GM12873 (cell line): ENCODE results near the gene ZNF488.

Experiments
- CTCF ChIP-seq: IDR thresholded peaks from 2 replicates; pipeline ENCODE4 v1.5.1; 2012; ENCODE audit warnings: low read depth, mild to moderate bottlenecking, moderate library complexity, low read length, control low read depth; ENCODE audit not compliant: insufficient read depth; ENCODE audit errors: missing control alignments

The ZNF488 gene

GRCh38 chr10:47332371-47332770 lies 51.7 kb downstream of the ZNF488 start:
- TF ChIP-seq CTCF = no peak

GRCh38 chr10:47331954-47332353 lies 52.1 kb downstream of the ZNF488 start:
- TF ChIP-seq CTCF = no peak

GRCh38 chr10:47331491-47331890 lies 52.6 kb downstream of the ZNF488 start:
- TF ChIP-seq CTCF = no peak

GRCh38 chr10:47330804-47331203 lies 53.3 kb downstream of the ZNF488 start:
- no peak for TF ChIP-seq CTCF

GRCh38 chr10:47330366-47330765 lies 53.7 kb downstream of the ZNF488 start:
- no peak for TF ChIP-seq CTCF

- no peak for TF ChIP-seq CTCF
These were observed 54.2 kb downstream of the ZNF488 start for GRCh38 chr10:47329855-47330254.

GRCh38 chr10:47326927-47327330 lies 57.2 kb downstream of the ZNF488 start:
- no peak for TF ChIP-seq CTCF

- no peak for TF ChIP-seq CTCF
These were observed 57.7 kb downstream of the ZNF488 start for GRCh38 chr10:47326306-47326926.
